Ammon's horn (tissue), 1 donor: Measurements from ENCODE around the gene ANKS6.

Source experiments
- DNase-seq: peaks from one replicate; pipeline ENCODE4 v3.0.0-alpha.2; 2016; ENCODE audit warnings: low spot score

ANKS6 gene

DNA sequence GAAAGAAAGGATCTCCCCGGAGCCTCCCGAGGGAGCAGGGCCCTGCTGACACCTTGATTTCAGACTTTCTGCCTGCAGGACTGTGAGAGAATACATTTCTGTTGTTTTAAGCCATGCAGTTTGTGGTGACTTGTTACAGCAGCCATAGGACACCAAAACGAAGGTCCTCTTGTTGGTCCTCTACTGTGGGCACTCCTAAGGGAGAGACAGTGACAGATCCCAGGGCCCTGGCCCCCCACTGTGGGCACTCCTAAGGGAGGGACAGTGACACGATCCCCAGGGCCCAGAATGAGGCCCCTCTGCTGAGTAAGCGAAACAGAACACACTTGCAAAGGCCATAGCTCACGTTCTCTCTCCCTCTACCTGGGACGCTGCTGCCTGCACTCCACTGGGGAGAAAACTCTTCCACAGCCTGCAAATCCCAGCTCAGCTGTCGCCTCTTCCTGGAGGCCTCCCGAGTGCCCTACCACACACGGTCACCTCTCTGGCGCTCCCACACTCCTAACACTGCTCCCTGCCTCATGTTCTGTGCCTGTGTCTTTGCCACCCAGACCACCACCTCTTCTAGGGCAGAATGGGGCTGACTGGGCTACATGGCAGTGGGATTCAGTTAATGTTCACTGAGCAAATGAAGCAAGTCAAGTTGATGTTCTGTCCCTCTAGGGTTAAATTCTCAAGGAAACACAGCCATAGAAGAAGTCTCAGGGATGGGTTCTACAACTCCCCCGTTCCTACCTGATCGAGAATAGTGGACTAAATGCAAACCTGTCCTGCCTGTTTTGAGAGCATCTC, 23.8 kb downstream of the ANKS6 start:
- DNase-seq: no peak

DNA sequence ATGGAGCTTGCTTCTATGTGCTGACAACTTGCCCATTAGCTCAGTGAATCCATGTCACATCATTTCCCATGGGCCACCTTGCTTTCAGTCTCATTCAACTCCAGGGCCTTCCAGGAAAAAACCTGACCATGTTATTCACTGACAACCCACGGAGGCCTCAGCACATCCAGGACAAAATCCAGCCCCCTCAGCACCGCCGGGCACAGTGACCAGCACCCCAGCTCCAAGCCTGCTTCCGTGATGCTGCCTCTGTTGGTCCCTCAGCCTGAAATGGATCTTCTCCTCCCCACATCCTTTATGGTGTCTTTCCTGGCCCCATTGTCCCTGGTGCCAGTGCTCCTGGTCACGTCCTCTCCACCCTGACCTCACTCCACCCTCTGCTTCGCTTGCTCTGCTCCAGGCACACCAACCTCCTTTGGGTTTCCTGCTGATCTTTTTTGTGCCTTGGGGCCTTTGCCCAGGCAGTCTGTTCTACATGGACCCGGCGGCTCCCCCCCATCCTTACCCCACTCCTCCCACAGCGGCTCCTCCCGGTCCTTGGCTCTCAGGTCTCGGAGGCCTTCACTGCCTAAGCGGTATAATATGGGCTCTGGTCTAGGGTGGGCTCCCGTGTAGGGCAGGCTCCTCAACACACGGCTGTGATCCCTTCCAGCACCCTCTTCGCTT, 25.0 kb downstream of the ANKS6 start:
- DNase-seq: no peak

DNA sequence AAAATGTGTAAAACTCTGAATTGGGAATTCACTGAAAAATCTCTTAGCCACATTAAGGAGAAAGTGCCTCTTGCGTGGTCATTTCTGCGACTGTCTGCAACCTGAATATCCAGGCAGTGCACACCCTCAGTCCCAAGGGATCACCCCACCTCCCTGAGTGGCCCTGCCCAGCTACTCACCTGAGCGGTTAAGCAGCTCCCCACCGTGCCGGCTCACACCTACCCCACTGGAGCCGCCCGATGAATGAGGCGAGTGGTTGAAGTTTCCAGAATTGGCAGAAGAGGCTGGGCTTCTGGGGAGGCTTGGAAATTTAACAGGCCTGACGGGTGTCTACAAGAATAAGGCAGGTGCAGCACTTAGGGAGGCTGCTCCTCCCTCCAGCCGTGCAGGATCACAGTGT, 25.6 kb downstream of the ANKS6 start:
- no peak for DNase-seq

DNA sequence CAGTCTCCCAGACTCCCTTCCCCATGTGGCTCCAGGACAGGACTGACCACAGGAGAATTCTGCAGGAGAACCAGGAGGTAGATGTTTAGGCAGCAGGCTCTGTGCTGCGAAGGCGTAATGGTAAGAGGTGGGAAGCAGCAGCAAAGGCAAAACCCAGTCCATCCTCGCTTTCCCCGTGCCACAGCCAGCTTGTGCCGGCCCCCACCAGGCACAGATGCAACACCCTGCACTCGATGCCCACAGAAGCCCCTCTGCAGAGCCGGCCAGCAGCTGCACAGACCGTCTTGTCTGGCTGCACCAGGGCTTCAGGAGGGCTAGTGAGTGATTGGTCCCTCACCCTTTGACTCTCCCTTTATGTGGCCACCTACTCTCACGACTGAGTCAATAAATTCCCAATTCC, 28.0 kb downstream of the ANKS6 start:
- DNase-seq: no peak

DNA sequence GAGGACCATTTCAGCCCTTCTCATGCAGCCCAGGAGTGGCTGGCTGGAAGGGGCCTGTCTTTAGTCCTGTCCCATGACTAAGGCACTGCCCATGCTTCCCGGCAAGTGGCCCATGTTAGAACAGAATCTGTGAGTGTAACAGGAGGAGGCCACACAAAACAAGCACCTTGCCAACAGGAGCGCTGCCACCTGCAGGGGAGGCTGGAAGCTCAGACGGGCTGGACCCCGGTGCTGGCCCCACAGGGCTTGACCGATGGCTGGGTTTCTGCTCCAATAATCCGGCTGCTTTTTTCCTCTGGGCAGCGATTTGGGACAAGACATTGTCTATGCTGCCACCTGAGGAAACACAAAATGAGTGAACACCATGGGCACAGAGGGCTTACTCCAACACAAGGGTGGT, 28.4 kb downstream of the ANKS6 start:
- no peak for DNase-seq

DNA sequence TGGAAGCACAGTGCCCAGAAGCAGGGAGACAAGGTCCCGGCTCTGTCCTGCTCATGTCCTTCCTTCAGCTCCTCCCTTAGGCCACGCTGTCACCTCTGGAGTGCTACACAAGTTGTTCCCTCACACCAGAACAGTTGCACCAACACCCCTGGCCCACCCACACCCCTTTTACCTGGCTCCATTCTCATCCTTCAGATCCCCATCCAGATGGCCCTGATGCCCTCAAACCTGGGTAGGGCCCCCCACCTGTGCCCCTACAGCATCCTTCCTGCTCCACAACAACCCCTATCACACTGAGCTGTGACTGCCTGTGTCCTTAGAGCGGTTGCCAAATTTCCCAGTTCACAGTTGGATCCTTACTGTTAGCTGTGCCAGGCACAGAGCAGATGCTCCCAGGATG, 29.2 kb downstream of the ANKS6 start:
- no peak for DNase-seq

DNA sequence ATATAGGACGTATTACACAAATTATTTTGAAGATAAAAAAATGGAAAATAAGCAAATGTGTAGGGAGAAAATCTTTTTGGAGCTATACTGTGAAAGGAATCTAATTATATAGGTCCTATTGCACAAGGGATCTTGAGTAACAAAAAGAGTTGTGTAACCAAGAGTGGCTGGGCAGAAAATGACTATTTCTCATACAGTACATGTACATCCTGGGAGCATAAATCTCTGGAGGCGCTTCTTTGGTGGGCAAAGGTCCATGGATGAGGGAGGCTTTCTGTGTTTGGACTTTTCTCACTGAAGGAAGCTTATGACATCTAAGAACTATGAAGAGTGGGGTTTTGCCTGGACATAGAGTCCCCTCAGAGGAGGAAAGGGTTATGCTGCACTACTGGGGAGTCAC, 29.8 kb downstream of the ANKS6 start:
- DNase-seq: no peak

DNA sequence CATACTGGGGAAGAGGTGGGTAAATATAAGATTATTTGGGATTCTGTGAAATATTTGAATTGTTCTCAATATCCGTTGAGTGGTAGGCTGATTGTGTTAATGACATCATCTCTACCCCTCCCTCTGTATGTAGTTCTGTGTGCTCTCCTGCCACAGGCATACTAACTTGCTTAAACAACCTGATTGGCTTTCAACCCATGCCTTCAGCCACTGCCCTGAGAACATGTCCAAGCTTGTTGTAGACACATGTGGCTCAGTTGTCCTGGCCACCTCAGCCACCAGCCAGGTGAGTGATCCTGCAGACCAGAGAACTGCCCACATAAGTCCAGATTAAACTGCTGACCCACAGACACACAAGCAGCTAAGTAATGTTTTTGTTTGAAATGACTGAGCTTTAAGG, 31.1 kb downstream of the ANKS6 start:
- DNase-seq: no peak

DNA sequence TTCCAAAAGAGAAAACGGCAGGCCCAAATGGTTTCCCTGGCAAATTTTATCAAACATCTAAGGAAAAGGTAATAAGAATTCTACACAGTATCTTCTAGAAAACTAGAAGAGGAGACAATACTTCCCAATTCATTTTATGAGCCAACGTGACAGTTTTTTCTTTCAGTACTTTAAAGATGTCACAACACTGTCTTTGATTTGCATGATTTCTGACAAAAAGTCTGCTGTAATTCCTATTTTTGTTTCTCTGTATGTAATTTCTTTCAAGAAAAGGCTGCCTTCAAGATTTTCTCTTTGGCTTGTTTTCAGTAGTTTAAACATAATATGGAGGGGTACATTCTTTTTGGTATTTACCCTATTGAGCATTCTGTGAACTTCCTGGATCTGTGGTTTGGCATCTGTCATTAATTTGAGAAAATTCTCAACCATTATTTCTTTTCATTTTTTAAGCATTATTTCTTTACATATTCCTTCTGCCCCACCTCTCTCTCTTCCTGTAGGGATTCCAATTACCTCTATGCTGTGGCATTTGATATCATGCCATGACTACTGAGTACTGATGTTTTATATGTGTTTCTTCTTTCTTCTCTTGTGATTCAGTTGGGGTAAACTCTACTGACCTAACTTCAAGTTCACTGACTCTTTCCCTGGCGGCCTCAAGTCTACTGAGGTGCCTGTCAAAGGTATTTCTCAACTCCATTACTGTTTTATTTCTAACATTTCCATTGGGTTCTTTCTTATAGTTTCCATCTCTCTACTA, 32.2 kb downstream of the ANKS6 start:
- DNase-seq: no peak

DNA sequence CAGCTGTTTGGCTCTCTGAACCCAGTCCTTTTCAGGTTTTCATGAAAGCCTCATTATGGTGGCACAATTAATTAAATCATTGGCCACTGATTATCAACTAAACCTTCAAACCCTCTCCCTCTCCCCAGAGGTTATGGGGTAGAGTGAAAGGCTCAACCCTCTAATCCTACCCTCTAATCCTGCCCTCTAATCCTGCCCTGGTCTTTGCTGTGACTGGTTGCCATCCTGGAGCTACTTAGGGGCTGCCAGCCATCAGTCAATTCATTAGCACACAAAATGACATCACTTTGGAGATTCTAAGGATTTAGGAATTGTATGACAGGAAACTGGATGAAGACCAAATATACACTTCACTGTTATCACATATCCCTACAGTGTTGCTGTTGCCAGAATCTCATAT, 36.1 kb downstream of the ANKS6 start:
- no peak for DNase-seq

DNA sequence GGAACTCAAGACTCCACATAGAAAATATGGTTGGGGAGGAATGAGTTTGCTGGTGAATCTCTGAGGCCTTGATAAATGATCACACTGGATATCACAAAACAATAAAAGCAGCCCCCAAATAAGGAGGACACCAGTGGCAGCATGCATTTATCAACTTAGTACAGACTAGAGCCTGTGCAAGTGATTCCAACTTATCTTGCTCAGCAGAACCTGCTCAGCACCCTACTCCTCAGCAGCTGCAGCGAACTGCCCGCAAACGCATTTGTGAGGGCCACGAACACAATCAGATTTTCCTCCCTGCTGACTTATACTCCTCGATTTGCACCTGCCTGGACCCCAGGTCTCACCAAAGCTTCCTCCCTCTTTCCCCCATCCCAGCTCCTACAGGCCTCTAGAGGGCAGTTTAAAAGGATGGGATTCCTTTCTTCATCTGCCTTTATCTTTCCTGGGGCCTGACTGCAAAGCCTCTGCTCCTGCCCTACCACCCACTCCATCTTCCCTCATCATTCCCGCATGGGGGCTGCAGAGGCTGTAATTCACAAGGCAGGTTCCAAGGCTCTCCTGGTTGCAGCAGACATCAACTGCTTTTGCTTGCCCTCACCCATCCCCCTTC, 41.2 kb downstream of the ANKS6 start:
- DNase-seq: no peak

DNA sequence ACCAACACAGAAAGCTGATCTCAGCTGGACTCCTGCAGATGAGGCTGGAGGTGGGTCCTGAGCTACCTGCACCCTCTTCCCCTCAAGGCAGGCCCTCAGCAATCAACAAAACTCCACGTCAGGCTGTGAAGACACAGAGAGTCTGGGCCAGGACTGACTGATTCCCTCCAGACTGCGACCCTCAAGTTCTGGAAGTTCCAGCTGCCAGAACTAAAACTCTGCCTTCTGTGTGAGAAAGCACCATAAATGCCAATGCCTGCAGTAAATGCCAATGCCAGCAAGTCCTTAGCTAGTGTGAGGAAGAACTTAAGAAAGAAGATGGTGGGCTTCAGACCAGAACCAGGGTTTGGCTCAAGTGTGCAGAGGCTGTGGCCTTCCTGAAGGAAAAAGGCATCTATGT, 45.1 kb downstream of the ANKS6 start:
- no peak for DNase-seq

DNA sequence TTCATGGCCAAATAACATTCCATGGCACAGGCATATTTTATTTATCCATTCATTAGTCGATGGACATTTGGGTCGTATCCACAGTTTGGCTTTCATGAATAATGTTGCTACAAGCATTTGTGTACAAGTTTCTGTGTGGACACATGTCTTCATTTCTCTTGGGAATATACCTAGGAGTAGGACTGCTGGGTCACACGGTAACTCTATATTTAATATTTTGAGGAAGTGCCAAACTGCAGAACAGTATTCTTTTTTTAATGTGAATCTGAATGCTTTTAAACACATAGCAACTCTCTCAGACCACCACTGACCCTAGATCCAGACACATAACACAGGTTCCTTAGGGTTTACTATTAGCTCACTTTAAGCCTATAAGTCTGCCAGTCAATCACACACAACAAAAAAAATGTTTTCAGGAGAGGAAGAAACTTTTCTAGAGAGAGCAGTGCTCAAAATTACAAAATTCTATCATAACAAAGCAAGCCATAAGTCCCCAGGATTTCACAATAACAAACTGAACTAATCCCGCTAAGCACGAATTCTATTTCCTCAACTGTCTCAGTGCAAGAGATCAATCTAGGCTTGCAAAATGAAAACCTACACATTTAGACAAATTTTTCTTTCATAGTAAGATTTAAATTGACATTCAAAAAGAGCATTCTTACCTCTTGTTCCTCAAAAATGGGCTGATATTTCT, 45.8 kb downstream of the ANKS6 start:
- no peak for DNase-seq

DNA sequence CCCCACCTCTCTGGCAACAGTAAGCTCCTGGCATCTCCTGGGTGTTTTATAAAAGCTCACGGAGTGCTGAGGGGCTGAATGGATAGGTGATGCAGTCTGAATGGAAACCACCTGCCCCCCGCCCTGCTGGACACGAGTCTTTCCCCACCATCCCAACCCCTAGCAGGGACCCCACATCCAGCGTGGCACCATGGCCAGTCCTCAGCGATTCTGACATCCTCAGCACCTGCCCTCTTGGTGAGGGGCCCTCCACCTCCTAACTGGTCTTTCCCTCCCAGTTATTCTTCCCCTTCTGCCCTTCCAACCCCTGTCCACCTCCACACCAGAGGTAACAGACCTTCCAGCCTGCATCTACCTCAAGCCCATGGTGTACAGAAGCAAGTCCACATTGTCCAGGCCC, 48.9 kb downstream of the ANKS6 start:
- DNase-seq: no peak

DNA sequence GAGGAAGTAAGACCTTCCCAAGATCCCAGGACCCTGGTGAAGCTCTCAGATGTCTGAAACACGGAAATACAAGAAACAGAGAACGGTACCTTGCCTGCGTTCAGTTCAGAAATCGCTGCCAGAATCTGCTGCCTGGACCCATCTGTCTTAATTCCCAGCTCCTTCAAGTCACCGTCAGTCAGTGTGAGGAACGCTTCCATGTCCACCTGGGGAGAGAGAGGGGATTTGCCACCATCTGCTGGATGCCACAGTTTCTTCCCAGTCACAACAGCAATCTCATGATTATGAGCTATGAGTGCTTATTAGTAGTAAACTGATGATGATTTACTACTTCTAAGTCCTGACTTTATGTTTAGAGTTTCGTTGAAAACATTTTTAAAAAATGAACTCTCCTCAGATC, 50.9 kb downstream of the ANKS6 start:
- no peak for DNase-seq

DNA sequence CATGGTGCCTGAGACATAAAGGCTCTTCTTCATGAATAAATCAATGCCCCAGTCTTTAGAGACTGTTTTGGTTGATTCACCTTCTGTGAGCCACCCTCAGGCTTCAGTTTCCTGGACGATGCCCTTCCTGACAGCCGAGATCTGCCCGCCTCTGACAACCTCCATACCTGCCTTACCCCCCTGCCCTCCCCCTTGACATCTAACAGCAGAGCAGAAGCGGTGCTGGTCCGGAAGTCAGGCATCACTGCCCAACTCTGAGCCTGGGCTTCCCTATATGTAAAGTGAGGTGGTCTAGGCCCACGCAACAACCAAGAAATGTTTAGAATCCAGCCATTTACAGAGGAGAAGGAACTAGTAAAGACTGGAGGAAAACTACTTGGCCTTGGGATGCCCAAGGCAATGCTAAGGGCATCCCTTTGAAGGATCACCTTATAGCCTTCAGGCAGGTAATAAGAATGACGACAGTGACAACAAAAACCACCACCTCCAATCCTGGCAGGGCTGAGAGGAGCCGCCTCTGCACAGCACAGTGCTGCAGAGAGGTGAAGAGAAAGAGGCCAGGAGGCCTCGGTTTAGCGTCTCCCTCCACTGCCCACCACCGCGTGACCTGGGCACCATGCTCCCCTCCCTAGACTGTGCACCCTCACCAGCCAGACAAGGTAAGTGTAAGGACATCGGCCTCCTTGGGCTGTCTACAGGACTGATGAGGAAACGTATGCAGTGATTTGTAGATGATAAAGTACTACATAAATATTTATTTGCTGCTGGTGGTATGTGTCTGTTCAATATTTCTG, 52.3 kb downstream of the ANKS6 start:
- DNase-seq: no peak

DNA sequence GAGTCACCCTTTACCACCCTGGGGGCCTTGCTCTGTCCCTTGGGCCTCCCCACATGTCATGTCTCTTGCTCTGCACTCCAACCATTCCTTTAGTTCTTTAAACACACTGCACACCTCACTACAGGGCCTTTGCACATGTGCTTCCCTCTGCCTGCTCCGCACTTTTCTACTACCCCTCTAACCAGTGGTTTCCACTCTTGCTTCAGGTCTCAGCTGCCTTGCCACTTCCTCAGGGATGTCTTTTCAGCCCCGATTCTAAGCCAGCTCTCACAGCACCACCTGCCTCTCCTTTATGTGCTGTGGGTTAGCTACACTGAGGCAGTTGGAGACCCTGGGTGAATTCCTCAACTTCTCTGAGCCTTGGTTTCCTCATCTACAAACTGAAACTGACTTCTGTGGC, 53.0 kb downstream of the ANKS6 start:
- no peak for DNase-seq

DNA sequence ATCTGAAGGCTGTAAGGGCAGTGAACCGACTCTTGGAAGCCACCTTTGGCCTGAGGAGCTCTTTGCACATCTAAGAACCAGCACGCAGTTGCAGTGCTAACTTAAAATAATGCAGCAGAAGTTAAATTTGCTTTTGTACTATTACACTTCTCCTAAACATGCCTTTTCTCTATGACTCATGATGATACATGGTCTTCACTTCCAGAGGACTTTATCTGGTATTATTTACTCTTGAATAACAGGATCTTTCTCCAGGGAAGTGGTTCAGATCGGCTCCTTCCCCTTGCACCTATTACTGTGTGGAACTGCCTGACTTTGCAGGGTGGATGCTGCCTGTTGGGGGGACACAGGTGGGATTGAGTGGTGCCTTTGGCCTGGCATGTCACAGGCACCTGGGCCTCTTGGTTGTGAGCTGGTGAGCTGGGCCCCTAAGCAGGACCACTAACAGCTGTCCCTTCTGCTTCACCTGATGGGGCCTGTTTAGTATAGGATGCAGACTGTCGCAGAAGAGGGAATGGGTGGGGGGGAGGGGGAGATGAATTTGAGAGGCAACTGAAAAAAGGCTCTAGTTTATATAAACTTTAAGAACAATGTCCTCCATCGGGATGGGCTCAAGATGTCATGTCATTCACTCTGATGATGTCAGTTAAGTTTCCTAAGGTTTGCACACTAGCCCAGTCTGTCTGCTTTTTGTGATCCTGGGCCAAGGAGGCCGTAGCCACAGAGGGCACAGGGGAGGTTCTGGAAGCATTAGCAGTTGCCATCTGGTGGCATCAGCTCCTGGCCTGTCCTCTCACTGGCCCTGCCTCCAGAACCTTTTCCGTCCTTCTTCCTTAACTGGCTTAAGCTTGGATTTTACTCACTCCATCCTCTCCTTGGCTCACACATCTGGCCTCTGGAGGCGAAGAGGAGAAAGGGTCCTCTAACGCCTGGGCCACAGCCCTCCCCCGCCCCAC, 53.8 kb downstream of the ANKS6 start:
- no peak for DNase-seq

DNA sequence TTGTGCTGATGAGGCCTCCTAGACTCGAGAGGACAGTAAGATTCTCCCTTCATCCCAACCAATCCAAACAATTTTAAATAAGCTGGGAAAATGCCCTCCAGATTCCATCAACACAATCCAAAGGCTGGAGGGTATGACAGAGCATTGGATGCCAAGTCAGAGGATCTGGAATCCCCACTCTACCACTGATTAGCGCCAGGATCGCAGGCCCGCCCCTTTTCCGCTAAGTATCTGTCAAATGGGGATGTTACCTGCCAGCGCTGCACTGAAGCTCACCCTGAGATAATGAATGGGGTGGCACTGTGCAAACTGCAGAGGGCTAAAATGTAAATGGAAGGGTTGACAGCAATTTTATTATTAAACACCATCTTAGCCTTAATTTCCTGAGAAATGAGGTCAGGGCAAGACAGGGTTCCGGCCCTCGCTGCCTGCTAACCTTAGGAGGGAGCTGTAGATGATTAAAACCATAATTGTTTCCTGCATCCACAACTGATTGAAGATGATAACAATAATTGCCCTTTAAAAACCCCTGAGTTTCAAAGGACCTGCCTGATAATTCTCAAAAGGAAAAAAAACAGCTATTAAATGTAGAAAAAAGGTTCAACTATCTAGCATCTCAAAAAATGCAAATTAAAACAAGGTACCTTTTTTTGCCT, 56.0 kb downstream of the ANKS6 start:
- DNase-seq: no peak

DNA sequence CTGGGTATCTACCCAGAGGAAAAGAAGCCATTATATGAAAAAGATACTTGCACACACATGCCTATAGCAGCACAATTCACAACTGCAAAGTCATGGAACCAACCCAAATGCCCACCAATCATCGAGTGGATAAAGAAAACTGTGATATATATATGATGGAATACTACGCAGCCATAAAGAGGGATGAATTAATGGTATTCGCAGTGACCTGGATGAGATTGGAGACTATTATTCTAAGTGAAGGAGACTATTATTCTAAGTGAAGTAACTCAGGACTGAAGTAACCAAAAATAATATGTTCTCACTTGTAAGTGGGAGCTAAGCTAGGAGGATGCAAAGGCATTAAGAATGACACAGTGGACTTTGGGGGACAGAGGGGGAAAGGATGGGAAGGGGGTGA, 57.6 kb downstream of the ANKS6 start:
- no peak for DNase-seq
